NT2/D1 (cell line): ENCODE data around the gene GPT2.
A peak's percentile ranks its signal among the peaks of the same experiment; 100 is the strongest.

ENCODE experiments used
- DNase-seq: peaks from one replicate; pipeline ENCODE4 v3.0.0-alpha.2; 2011; ENCODE audit warnings: low read depth, low spot score
- H3K27me3 ChIP-seq: 2 replicates; pipeline ENCODE4 v1.6.0; 2011; ENCODE audit warnings: mild to moderate bottlenecking; ENCODE audit not compliant: insufficient read length, insufficient read depth
- H3K36me3 ChIP-seq: 2 replicates; pipeline ENCODE4 v1.6.1; 2011; ENCODE audit warnings: mild to moderate bottlenecking, low read length, mixed read lengths; ENCODE audit not compliant: insufficient read depth, insufficient read length
- H3K4me1 ChIP-seq: 2 replicates; pipeline ENCODE4 v1.5.1; 2011; ENCODE audit not compliant: insufficient read depth, insufficient read length
- H3K4me3 ChIP-seq: 2 replicates; pipeline ENCODE4 v1.5.1; 2011; ENCODE audit warnings: low read depth; ENCODE audit not compliant: insufficient read length
- H3K9ac ChIP-seq: 2 replicates; pipeline ENCODE4 v1.6.0; 2011; ENCODE audit warnings: low read depth; ENCODE audit not compliant: insufficient read length
- H3K9me3 ChIP-seq: 2 replicates; pipeline ENCODE4 v1.5.1; 2011; ENCODE audit warnings: mild to moderate bottlenecking, low read length; ENCODE audit not compliant: insufficient read depth
- SUZ12 ChIP-seq: IDR thresholded peaks from 2 replicates; pipeline ENCODE4 v1.6.1; 2011; ENCODE audit not compliant: insufficient read length, insufficient read depth; ENCODE audit errors: extremely low read depth
- YY1 ChIP-seq: IDR thresholded peaks from 2 replicates; pipeline ENCODE4 v1.6.1; 2011; ENCODE audit not compliant: insufficient read length, insufficient read depth
- ZNF274 ChIP-seq: IDR thresholded peaks from 2 replicates; pipeline ENCODE4 v1.6.1; 2011; ENCODE audit warnings: mild to moderate bottlenecking, low read depth, low read length

Gene GPT2

GRCh38 chr16:46901709-46902108 is 17.5 kb downstream of the GPT2 start:
- no peaks in the 10 kb centered on the region for H3K27me3 ChIP-seq
- no peak overlapping the region for H3K4me3 ChIP-seq
- H3K9ac ChIP-seq, result peak overlapping the region; percentile 5
- TF ChIP-seq ZNF274, result no peak
- TF ChIP-seq YY1, result no peak
- no peak for TF ChIP-seq SUZ12
- DNase-seq, result no peak
- peaks cover 59% of the 10 kb centered on the region for H3K36me3 ChIP-seq
- no peaks in the 10 kb centered on the region for H3K9me3 ChIP-seq
- peaks cover 23% of the 10 kb centered on the region for H3K4me1 ChIP-seq

- Histone ChIP-seq H3K4me1 (peaks cover 15% of the 10 kb centered on the region), H3K9ac (no peak overlapping the region), H3K9me3 (no peaks in the 10 kb centered on the region), H3K36me3 (peaks cover 57% of the 10 kb centered on the region), H3K27me3 (no peaks in the 10 kb centered on the region), H3K4me3 (no peak overlapping the region)
- no peak for DNase-seq
- TF ChIP-seq ZNF274, result no peak
Measured at GRCh38 chr16:46903255-46903905, 19.2 kb downstream of the GPT2 start.

DNA sequence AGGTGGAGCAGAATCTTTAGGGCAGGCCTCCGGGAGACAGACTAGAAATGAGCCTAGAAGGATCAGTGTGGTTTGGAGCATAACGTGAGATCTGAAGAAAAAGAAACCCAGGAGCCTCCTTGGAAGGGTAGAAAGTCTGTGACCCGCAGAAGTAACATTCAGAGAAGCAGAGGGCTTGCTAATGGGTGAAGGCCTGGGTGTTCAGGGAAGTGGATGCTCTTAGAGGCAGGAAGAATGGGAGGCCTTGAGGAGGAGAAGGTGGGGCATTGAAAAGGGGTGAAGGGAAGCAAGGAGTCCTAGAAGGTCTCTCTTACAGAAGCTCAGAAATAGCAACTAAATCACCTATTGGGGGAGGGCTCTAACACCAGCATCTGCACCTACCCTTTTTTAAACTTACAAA is 20.3 kb downstream of the GPT2 start:
- DNase-seq, result no peak
- Histone ChIP-seq H3K9me3 (no peaks in the 10 kb centered on the region), H3K9ac (no peak overlapping the region), H3K4me1 (peaks cover 11% of the 10 kb centered on the region), H3K27me3 (no peaks in the 10 kb centered on the region), H3K4me3 (no peak overlapping the region), H3K36me3 (peaks cover 53% of the 10 kb centered on the region)
- no peak for TF ChIP-seq ZNF274
- no peak for TF ChIP-seq SUZ12
- TF ChIP-seq YY1, result no peak

- TF ChIP-seq YY1, result no peak
- no peak for TF ChIP-seq SUZ12
- TF ChIP-seq ZNF274, result no peak
- Histone ChIP-seq H3K9me3 (no peaks in the 10 kb centered on the region), H3K9ac (no peak overlapping the region), H3K4me1 (peaks cover 4% of the 10 kb centered on the region), H3K27me3 (no peaks in the 10 kb centered on the region), H3K36me3 (peaks cover 56% of the 10 kb centered on the region), H3K4me3 (no peak overlapping the region)
- no peak for DNase-seq
Measured at GRCh38 chr16:46906360-46907060, 22.3 kb downstream of the GPT2 start.

- H3K27me3 ChIP-seq, result no peaks in the 10 kb centered on the region
- no peak for DNase-seq
- no peak overlapping the region for H3K9ac ChIP-seq
- TF ChIP-seq ZNF274 (no peak), YY1 (no peak), SUZ12 (no peak)
- peaks cover under 1% of the 10 kb centered on the region for H3K4me1 ChIP-seq
- H3K4me3 ChIP-seq, result no peak overlapping the region
- peaks cover 56% of the 10 kb centered on the region for H3K36me3 ChIP-seq
- no peaks in the 10 kb centered on the region for H3K9me3 ChIP-seq
Measured at GRCh38 chr16:46907061-46907774, 23.1 kb downstream of the GPT2 start.

GRCh38 chr16:46908540-46909372 is 24.6 kb downstream of the GPT2 start:
- Histone ChIP-seq H3K9ac (no peak overlapping the region), H3K36me3 (peaks cover 56% of the 10 kb centered on the region), H3K4me1 (no peaks in the 10 kb centered on the region), H3K4me3 (no peak overlapping the region), H3K27me3 (no peaks in the 10 kb centered on the region), H3K9me3 (no peaks in the 10 kb centered on the region)
- peak; percentile 77 for DNase-seq
- TF ChIP-seq SUZ12, result no peak
- TF ChIP-seq YY1, result no peak
- TF ChIP-seq ZNF274, result no peak

GRCh38 chr16:46911038-46911437 is 26.9 kb downstream of the GPT2 start:
- Histone ChIP-seq H3K27me3 (no peaks in the 10 kb centered on the region), H3K4me1 (no peaks in the 10 kb centered on the region), H3K9me3 (no peaks in the 10 kb centered on the region), H3K9ac (no peak overlapping the region), H3K36me3 (peaks cover 70% of the 10 kb centered on the region), H3K4me3 (no peak overlapping the region)
- TF ChIP-seq YY1 (no peak), ZNF274 (no peak), SUZ12 (no peak)
- DNase-seq, result no peak
